H1 (cell line): ENCODE measurements around the gene SLC1A7. TPM values are rescaled to one million over a fixed set of nuclear protein-coding genes. Genes with fewer than 3 reads are reported as not detected.
A peak's percentile ranks its signal among the peaks of the same experiment; 100 is the strongest.

Experiments used
- CTCF ChIA-PET: fragments of 300-600 bp; sonication (Branson Sonifier 250); formaldehyde crosslinking; loops from one replicate; lab custom pipeline; 2021; ENCODE audit not compliant: partially characterized antibody; lab: Charles Lee
- POLR2A ChIA-PET: fragments of 300-600 bp; sonication (Branson Sonifier 250); formaldehyde crosslinking; loops from one replicate; lab custom pipeline; 2021; ENCODE audit warnings: inconsistent platforms; ENCODE audit not compliant: partially characterized antibody; lab: Charles Lee
- DNase-seq, 2 experiments: peaks; one replicate each; pipeline versions ENCODE4 v3.0.0 to v3.0.0-alpha.2; 2010 to 2022; ENCODE audit warnings: low spot score in 2 of 2, low read depth in 1 of 2, mixed read lengths in 1 of 2
- FAIRE-seq: peaks from 2 replicates; lab custom pipeline; 2011; peaks lifted over from hg19 to GRCh38; lab: Jason Lieb, UNC
- H2AFZ ChIP-seq: 2 replicates; pipeline ENCODE4 v1.8.1; 2012; ENCODE audit warnings: low read length, inconsistent platforms
- H2AK5ac ChIP-seq: 2 replicates; pipeline ENCODE4 v1.6.1; 2013; ENCODE audit warnings: low read depth, low read length
- H2BK120ac ChIP-seq: replicated peaks from 2 replicates; pipeline ENCODE3; 2013; ENCODE audit warnings: low read depth, low read length, inconsistent platforms
- H2BK12ac ChIP-seq: 2 replicates; pipeline ENCODE4 v1.6.1; 2013; ENCODE audit warnings: low read depth, low read length
- H2BK15ac ChIP-seq: 2 replicates; pipeline ENCODE4 v1.6.1; 2013; ENCODE audit warnings: low read length
- H2BK20ac ChIP-seq: 2 replicates; pipeline ENCODE4 v1.6.1; 2013; ENCODE audit warnings: low read length
- H2BK5ac ChIP-seq: 2 replicates; pipeline ENCODE4 v1.6.1; 2013; ENCODE audit warnings: low read depth, low read length
- H3K14ac ChIP-seq: 2 replicates; pipeline ENCODE4 v1.6.1; 2013; ENCODE audit warnings: inconsistent platforms; ENCODE audit not compliant: insufficient read length
- H3K18ac ChIP-seq: 2 replicates; pipeline ENCODE4 v1.6.1; 2013; ENCODE audit warnings: low read length; ENCODE audit errors: extremely low read depth
- H3K23ac ChIP-seq: 2 replicates; pipeline ENCODE4 v1.6.1; 2013; ENCODE audit warnings: inconsistent platforms; ENCODE audit not compliant: insufficient read length
- H3K23me2 ChIP-seq: 2 replicates; pipeline ENCODE4 v1.6.1; 2013; ENCODE audit warnings: low read depth, low read length
- H3K27ac ChIP-seq: 2 replicates; pipeline ENCODE4 v1.6.1; 2011; ENCODE audit warnings: low read depth, low read length, inconsistent platforms
- H3K27me3 ChIP-seq, 4 experiments: replicated peaks in 1 of 4; 1 replicate in 1 of 4; 2 replicates in 3 of 4; pipeline versions ENCODE4 v1.6.1 to v1.8.1; 2011 to 2013; ENCODE audit warnings: low read length in 3 of 4, mild to moderate bottlenecking in 3 of 4, inconsistent platforms in 2 of 4, mixed read lengths in 2 of 4, moderate library complexity in 1 of 4; ENCODE audit not compliant: control insufficient read depth in 3 of 4, insufficient read depth in 3 of 4; ENCODE audit errors: extremely low read depth in 1 of 4
- H3K36me3 ChIP-seq, 4 experiments: 2 replicates each; pipeline versions ENCODE4 v1.6.1 to v1.8.1; 2011 to 2013; ENCODE audit warnings: mild to moderate bottlenecking in 4 of 4, low read length in 3 of 4, moderate library complexity in 2 of 4, control low read depth in 1 of 4, inconsistent platforms in 1 of 4; ENCODE audit not compliant: insufficient read depth in 4 of 4, control insufficient read depth in 2 of 4
- H3K4ac ChIP-seq: replicated peaks from 2 replicates; pipeline ENCODE3; 2013; ENCODE audit warnings: low read length, low read depth, mixed read lengths, inconsistent platforms; ENCODE audit not compliant: insufficient read length
- H3K4me1 ChIP-seq, 4 experiments: replicated peaks in 1 of 4; 1 replicate in 1 of 4; 2 replicates in 3 of 4; pipeline versions ENCODE4 v1.6.1 to v1.8.1; 2011 to 2013; ENCODE audit warnings: low read length in 3 of 4, inconsistent platforms in 2 of 4, mixed read lengths in 1 of 4; ENCODE audit not compliant: insufficient read depth in 4 of 4, control insufficient read depth in 3 of 4
- H3K4me2 ChIP-seq, 2 experiments: 2 replicates each; pipeline versions ENCODE4 v1.6.1 to v1.8.1; 2011 to 2013; ENCODE audit warnings: low read depth in 2 of 2, low read length in 2 of 2, control low read depth in 1 of 2, inconsistent platforms in 1 of 2, mild to moderate bottlenecking in 1 of 2; ENCODE audit not compliant: insufficient read depth in 1 of 2
- H3K4me3 ChIP-seq, 4 experiments: fragments of 200-600, 300-600 bp in 1 of 4; sonication (generic), shearing (Covaris generic), sonication (Bioruptor Twin) in 1 of 4; 2 replicates each; pipeline versions ENCODE4 v1.5.1 to v1.8.1; 2011 to 2016; ENCODE audit warnings: low read length in 4 of 4, low read depth in 3 of 4, control low read depth in 2 of 4, inconsistent platforms in 2 of 4, mild to moderate bottlenecking in 2 of 4, mixed read lengths in 1 of 4, moderate library complexity in 1 of 4; ENCODE audit not compliant: insufficient read depth in 2 of 4; ENCODE audit errors: extremely low read depth in 1 of 4
- H3K56ac ChIP-seq: replicated peaks from 2 replicates; pipeline ENCODE3; 2013; ENCODE audit warnings: low read depth, mild to moderate bottlenecking, mixed read lengths, low read length, inconsistent platforms; ENCODE audit not compliant: insufficient read length
- H3K79me1 ChIP-seq: 2 replicates; pipeline ENCODE4 v1.6.1; 2013; ENCODE audit warnings: low read depth, low read length, control low read depth
- H3K79me2 ChIP-seq, 2 experiments: 2 replicates each; pipeline versions ENCODE4 v1.6.1 to v1.8.1; 2012 to 2013; ENCODE audit warnings: low read length in 2 of 2, mild to moderate bottlenecking in 2 of 2, inconsistent platforms in 1 of 2; ENCODE audit not compliant: insufficient read depth in 2 of 2, control insufficient read depth in 1 of 2
- H3K9ac ChIP-seq, 4 experiments: replicated peaks in 1 of 4; 1 replicate in 1 of 4; 2 replicates in 3 of 4; pipeline versions ENCODE4 v1.6.1 to v1.8.1; 2011 to 2013; ENCODE audit warnings: low read depth in 3 of 4, low read length in 3 of 4, control low read depth in 2 of 4, mild to moderate bottlenecking in 2 of 4, moderate library complexity in 2 of 4, inconsistent platforms in 1 of 4; ENCODE audit errors: extremely low read depth in 1 of 4
- H3K9me3 ChIP-seq, 2 experiments: 2 replicates each; pipeline versions ENCODE4 v1.6.1 to v1.8.1; 2012 to 2013; ENCODE audit warnings: mild to moderate bottlenecking in 2 of 2, moderate library complexity in 2 of 2, control low read depth in 1 of 2, inconsistent platforms in 1 of 2, low read depth in 1 of 2, low read length in 1 of 2, mixed read lengths in 1 of 2; ENCODE audit not compliant: insufficient read depth in 2 of 2
- H4K20me1 ChIP-seq, 2 experiments: replicated peaks in 1 of 2; 2 replicates each; pipeline versions ENCODE3 to v1.8.1; 2011 to 2013; ENCODE audit warnings: inconsistent platforms in 2 of 2, low read length in 2 of 2, mild to moderate bottlenecking in 1 of 2; ENCODE audit not compliant: insufficient read depth in 2 of 2, control insufficient read depth in 1 of 2
- H4K5ac ChIP-seq: 2 replicates; pipeline ENCODE4 v1.6.1; 2013; ENCODE audit warnings: low read length, low read depth, mixed read lengths, inconsistent platforms; ENCODE audit not compliant: insufficient read length
- H4K8ac ChIP-seq: 2 replicates; pipeline ENCODE4 v1.8.0; 2013; ENCODE audit warnings: mild to moderate bottlenecking, moderate library complexity, low read length, inconsistent platforms; ENCODE audit not compliant: insufficient read depth; ENCODE audit errors: extremely low read depth
- H4K91ac ChIP-seq: replicated peaks from 2 replicates; pipeline ENCODE3; 2013; ENCODE audit warnings: low read length, mixed read lengths, inconsistent platforms; ENCODE audit not compliant: insufficient read length
- BACH1 ChIP-seq: IDR thresholded peaks from 2 replicates; pipeline ENCODE4 v1.6.1; 2012; ENCODE audit warnings: low read length, improper control_type of control experiment
- BCL11A ChIP-seq, 2 experiments: IDR thresholded peaks; one replicate each; pipeline ENCODE4 v1.6.1; 2011; ENCODE audit warnings: low read depth in 2 of 2, low read length in 2 of 2, mild to moderate bottlenecking in 2 of 2
- JUND ChIP-seq: IDR thresholded peaks from 2 replicates; pipeline ENCODE4 v1.6.1; 2011; ENCODE audit warnings: mild to moderate bottlenecking, improper control_type of control experiment, low read length
- POLR2A ChIP-seq, 2 experiments: IDR thresholded peaks; 1 replicate in 1 of 2; 2 replicates in 1 of 2; pipeline ENCODE4 v1.6.1; 2011; ENCODE audit warnings: low read depth in 2 of 2, low read length in 2 of 2, mild to moderate bottlenecking in 2 of 2; ENCODE audit errors: control extremely low read depth in 1 of 2
- SAP30 ChIP-seq: fragments of 300-600 bp; sonication (generic); IDR thresholded peaks from 2 replicates; pipeline ENCODE4 v1.7.1; 2012; ENCODE audit warnings: low read length, moderate library complexity, mild to moderate bottlenecking, inconsistent platforms; ENCODE audit not compliant: insufficient read depth, insufficient replicate concordance
- SIN3A ChIP-seq, 2 experiments: IDR thresholded peaks in 1 of 2; conservative IDR thresholded peaks in 1 of 2; 2 replicates each; pipeline ENCODE4 v1.6.1; 2011 to 2012; ENCODE audit warnings: low read length in 2 of 2, improper control_type of control experiment in 1 of 2, low read depth in 1 of 2, mild to moderate bottlenecking in 1 of 2
- SP4 ChIP-seq: IDR thresholded peaks from 2 replicates; pipeline ENCODE4 v1.6.1; 2012; ENCODE audit warnings: low read length, inconsistent platforms
- WGBS, 2 experiments: shearing (Covaris generic) in 1 of 2; methylation state at CpG; one replicate each; pipeline versions ENCODE4 v1.1.6 to v1.1.7; 2013 to 2015; ENCODE audit warnings: low lambda C conversion rate in 2 of 2, mixed read lengths in 2 of 2, inconsistent platforms in 1 of 2, low coverage in 1 of 2, missing lambda C conversion rate in 1 of 2; ENCODE audit not compliant: insufficient replicate concordance in 2 of 2, insufficient coverage in 1 of 2, insufficient read length in 1 of 2; ENCODE audit errors: extremely low coverage in 1 of 2, missing lambda C conversion rate in 1 of 2; 5-methylcytosine and 5-hydroxymethylcytosine counted together
- polyA plus RNA-seq, 7 experiments: library from polyadenylated mRNA; depleted of rRNA in 3 of 7; stranded (reverse) in 5 of 7; unstranded in 2 of 7; fragments of >200 nt in 5 of 7; fragments of 200-250 nt in 2 of 7; gene quantifications; 1 replicate in 5 of 7; 2 replicates in 1 of 7; 4 replicates in 1 of 7; pipeline versions ENCODE4 v1.2.1 to v1.2.3, GENCODE V29; 2011 to 2013; ENCODE audit warnings: missing spikeins in 2 of 7, mixed read lengths in 2 of 7
- total RNA-seq: library from RNA; stranded (reverse); fragmentation: NEBNext Ultra II Directional; extraction: Animal tissue kit (Norgen Biotek cat#: 25700); gene quantifications from 2 replicates; pipeline ENCODE4 v1.2.1, GENCODE V29; 2021
- TF ChIP-seq, protein P1 (sequence below): IDR thresholded peaks from 2 replicates; pipeline ENCODE4 v1.6.1; 2011; ENCODE audit warnings: low read length, improper control_type of control experiment
- TF ChIP-seq, protein P2 (sequence below): IDR thresholded peaks from 2 replicates; pipeline ENCODE4 v1.6.1; 2012; ENCODE audit warnings: low read length, inconsistent platforms

SLC1A7 gene
- total and polyA plus RNA-seq, 2 of the 8 experiments (the other 6 are each of a cell fraction or from before 2014, with no cell fraction given): not detected

DNA sequence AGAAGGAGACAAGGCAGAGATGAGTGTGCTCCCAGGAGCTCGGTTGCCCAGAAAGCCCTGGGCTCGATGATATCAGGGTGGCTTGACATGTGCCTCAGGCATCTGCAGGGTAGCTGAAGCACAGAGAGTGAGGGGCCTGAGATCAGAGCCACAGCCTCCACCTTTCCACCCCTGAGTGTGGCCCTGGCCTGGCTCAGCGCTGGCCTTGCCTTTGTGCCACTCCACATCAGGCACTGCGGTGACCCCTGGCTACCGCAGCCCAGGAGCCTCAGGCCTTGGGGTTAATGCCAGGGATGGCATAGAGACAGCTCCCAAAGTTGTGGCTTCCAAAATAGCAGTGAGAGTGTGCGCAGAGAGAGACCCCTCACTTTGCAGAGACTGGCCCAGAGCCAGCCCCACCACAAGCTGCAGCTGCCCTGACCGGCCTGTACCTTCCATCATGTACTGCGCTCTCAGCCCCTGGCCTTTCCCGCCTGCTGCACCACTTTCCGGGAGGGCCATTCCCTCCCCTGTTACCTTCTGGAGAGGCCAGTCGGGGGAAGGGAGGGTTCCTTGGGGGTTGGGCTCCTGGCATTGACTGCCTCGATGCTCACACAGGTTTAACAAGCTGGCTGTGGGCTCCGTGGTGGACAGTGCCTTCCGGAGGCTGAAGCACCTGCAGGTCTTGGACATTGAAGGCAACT is 60.9 kb downstream of the SLC1A7 start:
- H2BK15ac ChIP-seq: no peak overlapping the region; the same call in 1 of the 2 replicates
- H3K79me1 ChIP-seq: no peaks in the 10 kb centered on the region
- peak overlapping the region; percentile 31; the same call in 1 of the 2 replicates for H2BK5ac ChIP-seq
- peak overlapping the region; percentile 80; the same call in 1 of the 2 replicates for H2BK20ac ChIP-seq
- H4K91ac ChIP-seq: peak overlapping the region; percentile 47
- no peak overlapping the region for H3K56ac ChIP-seq
- no peak overlapping the region for H3K4me3 ChIP-seq
- FAIRE-seq (no peak), DNase-seq (no peak)
- H3K23me2 ChIP-seq: 0 out of 2 replicates have a peak, but pooled peaks cover 2% of the 10 kb centered on the region
- H3K4me2 ChIP-seq: peak overlapping the region in 1 of 2 experiments; percentile 26; a peak in 1 of 4 replicates
- H4K8ac ChIP-seq: no peak overlapping the region
- H2AK5ac ChIP-seq: no peak overlapping the region
- peaks cover 0 to 2% of the 10 kb centered on the region in 2 experiments for H4K20me1 ChIP-seq
- H3K18ac ChIP-seq: peak overlapping the region; percentile 60
- H3K79me2 ChIP-seq: no peaks in the 10 kb centered on the region
- peak overlapping the region; percentile 62; the same call in 1 of the 2 replicates for H2BK12ac ChIP-seq
- H3K23ac ChIP-seq: peak overlapping the region; percentile 42
- H3K9me3 ChIP-seq: no peaks in the 10 kb centered on the region
- peaks cover 0 to 18% (median 9%) of the 10 kb centered on the region in 4 experiments; a peak in 6 of 7 replicates for H3K4me1 ChIP-seq
- H3K14ac ChIP-seq: no peak overlapping the region
- no peak overlapping the region for H4K5ac ChIP-seq
- H3K36me3 ChIP-seq: no peaks in the 10 kb centered on the region
- H3K9ac ChIP-seq: no peak overlapping the region
- H3K27me3 ChIP-seq: no peaks in the 10 kb centered on the region; a peak in 1 of 7 replicates
- 0 out of 2 replicates have a peak overlapping the region, but pooled peaks have one; percentile 7 for H2AFZ ChIP-seq
- CTCF ChIA-PET: interaction anchor here (0.7 to 3.5 kb wide), 8 partner anchors 10 to 101 kb away, joined by 3 to 14 read pairs (median 4); no protein-coding TSS in a partner anchor
- no peak overlapping the region for H2BK120ac ChIP-seq
- no peak overlapping the region for H3K27ac ChIP-seq
- POLR2A ChIA-PET: no interaction called here
- 76% methylated on average over 13 of the region's 14 CpGs; no CpG with 5 or more reads in 1 of the 2 experiments for WGBS, 2 experiments
- H3K4ac ChIP-seq: no peak overlapping the region
- no peak for TF ChIP-seq POLR2A (IDR thresholded peaks at IDR 0.05; ENCODE audit: control extremely low read depth in 1 of 2, low read depth in 2 of 2, low read length in 2 of 2)
- TF ChIP-seq, protein P1, sequence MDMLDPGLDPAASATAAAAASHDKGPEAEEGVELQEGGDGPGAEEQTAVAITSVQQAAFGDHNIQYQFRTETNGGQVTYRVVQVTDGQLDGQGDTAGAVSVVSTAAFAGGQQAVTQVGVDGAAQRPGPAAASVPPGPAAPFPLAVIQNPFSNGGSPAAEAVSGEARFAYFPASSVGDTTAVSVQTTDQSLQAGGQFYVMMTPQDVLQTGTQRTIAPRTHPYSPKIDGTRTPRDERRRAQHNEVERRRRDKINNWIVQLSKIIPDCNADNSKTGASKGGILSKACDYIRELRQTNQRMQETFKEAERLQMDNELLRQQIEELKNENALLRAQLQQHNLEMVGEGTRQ: no peak
- TF ChIP-seq JUND: no peak
- TF ChIP-seq BCL11A (IDR thresholded peaks at IDR 0.05; ENCODE audit: low read depth in 2 of 2, low read length in 2 of 2): no peak
- TF ChIP-seq BACH1: no peak
- TF ChIP-seq, protein P2, sequence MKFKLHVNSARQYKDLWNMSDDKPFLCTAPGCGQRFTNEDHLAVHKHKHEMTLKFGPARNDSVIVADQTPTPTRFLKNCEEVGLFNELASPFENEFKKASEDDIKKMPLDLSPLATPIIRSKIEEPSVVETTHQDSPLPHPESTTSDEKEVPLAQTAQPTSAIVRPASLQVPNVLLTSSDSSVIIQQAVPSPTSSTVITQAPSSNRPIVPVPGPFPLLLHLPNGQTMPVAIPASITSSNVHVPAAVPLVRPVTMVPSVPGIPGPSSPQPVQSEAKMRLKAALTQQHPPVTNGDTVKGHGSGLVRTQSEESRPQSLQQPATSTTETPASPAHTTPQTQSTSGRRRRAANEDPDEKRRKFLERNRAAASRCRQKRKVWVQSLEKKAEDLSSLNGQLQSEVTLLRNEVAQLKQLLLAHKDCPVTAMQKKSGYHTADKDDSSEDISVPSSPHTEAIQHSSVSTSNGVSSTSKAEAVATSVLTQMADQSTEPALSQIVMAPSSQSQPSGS: no peak
- TF ChIP-seq SAP30: no peak
- no peak for TF ChIP-seq SIN3A (conservative IDR thresholded peaks at IDR 0.05 in 1 of 2, IDR thresholded peaks at IDR 0.05 in 1 of 2; ENCODE audit: low read depth in 1 of 2, low read length in 2 of 2)
- no peak for TF ChIP-seq SP4
